A673 (cell line): ENCODE results near the gene LEO1.

Source experiments
- CTCF ChIP-seq: fragments of 300-800, 200-600 bp; sonication (generic); conservative IDR thresholded peaks from 2 replicates; pipeline ENCODE4 v1.5.1; 2017; ENCODE audit warnings: low read depth, mild to moderate bottlenecking, antibody characterized with exemption, low read length, moderate library complexity, mixed read lengths
- EZH2 ChIP-seq: fragments of 200-600 bp; sonication (generic); IDR thresholded peaks from 2 replicates; pipeline ENCODE4 v1.6.1; 2017; ENCODE audit warnings: borderline replicate concordance, low read depth, mild to moderate bottlenecking, mixed read lengths, antibody characterized with exemption, low read length; ENCODE audit not compliant: poor library complexity, severe bottlenecking

DNA sequence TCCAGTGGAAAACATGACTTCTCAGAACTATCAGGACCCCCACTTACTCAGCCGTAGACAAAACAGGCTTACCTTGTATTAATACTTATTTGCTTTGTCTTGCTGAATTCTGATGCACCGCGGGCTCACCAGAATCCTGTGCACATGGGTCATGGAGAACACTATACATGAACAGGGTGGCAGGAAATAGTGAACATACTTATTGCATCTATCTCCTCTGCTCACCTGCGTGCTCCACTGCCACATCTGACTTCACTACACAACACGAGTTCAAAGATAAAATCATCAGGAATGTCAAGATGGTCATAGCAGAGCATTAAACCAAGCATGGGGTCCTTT lies 36.8 kb upstream of the LEO1 start:
- TF ChIP-seq CTCF (no peak), EZH2 (no peak)
